ENCODE measurements around the gene PRX.

DNA sequence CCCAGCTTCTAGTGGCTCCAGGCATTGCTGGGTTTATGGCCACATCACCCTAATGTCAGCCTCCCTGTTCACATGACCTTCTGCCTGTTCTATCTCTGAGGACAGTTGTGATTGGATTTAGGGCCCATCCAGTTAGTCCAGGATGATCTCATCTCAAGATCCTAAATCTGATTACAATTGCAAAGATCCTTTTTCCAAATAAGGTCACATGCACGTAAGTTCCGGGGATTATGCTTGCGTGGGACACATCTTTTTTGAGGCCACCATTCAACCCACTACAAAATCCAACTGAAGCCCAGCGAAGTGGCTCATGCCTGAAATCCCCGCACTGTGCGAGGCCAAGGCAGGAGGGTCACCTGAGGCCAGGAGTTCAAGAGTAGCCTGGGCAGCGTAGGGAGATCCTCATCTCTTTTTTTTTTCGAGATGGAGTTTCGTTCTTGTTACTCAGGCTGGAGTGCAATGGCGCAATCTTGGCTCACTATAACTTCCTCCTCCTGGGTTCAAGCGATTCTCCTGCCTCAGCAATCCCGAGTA is 52.4 kb downstream of the PRX start:
- TF ChIP-seq GABPA (IDR thresholded peaks at IDR 0.05 in 1 of 2, conservative IDR thresholded peaks at IDR 0.05 in 1 of 2): no peak
- TF ChIP-seq, protein P1, sequence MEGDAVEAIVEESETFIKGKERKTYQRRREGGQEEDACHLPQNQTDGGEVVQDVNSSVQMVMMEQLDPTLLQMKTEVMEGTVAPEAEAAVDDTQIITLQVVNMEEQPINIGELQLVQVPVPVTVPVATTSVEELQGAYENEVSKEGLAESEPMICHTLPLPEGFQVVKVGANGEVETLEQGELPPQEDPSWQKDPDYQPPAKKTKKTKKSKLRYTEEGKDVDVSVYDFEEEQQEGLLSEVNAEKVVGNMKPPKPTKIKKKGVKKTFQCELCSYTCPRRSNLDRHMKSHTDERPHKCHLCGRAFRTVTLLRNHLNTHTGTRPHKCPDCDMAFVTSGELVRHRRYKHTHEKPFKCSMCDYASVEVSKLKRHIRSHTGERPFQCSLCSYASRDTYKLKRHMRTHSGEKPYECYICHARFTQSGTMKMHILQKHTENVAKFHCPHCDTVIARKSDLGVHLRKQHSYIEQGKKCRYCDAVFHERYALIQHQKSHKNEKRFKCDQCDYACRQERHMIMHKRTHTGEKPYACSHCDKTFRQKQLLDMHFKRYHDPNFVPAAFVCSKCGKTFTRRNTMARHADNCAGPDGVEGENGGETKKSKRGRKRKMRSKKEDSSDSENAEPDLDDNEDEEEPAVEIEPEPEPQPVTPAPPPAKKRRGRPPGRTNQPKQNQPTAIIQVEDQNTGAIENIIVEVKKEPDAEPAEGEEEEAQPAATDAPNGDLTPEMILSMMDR (IDR thresholded peaks at IDR 0.05; ENCODE audit: low read depth, low read length, missing input control): no peak
- TF ChIP-seq, protein P2, sequence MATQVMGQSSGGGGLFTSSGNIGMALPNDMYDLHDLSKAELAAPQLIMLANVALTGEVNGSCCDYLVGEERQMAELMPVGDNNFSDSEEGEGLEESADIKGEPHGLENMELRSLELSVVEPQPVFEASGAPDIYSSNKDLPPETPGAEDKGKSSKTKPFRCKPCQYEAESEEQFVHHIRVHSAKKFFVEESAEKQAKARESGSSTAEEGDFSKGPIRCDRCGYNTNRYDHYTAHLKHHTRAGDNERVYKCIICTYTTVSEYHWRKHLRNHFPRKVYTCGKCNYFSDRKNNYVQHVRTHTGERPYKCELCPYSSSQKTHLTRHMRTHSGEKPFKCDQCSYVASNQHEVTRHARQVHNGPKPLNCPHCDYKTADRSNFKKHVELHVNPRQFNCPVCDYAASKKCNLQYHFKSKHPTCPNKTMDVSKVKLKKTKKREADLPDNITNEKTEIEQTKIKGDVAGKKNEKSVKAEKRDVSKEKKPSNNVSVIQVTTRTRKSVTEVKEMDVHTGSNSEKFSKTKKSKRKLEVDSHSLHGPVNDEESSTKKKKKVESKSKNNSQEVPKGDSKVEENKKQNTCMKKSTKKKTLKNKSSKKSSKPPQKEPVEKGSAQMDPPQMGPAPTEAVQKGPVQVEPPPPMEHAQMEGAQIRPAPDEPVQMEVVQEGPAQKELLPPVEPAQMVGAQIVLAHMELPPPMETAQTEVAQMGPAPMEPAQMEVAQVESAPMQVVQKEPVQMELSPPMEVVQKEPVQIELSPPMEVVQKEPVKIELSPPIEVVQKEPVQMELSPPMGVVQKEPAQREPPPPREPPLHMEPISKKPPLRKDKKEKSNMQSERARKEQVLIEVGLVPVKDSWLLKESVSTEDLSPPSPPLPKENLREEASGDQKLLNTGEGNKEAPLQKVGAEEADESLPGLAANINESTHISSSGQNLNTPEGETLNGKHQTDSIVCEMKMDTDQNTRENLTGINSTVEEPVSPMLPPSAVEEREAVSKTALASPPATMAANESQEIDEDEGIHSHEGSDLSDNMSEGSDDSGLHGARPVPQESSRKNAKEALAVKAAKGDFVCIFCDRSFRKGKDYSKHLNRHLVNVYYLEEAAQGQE (IDR thresholded peaks at IDR 0.05): no peak
- TF ChIP-seq YY1 (IDR thresholded peaks at IDR 0.05): no peak
- TF ChIP-seq, protein P3, sequence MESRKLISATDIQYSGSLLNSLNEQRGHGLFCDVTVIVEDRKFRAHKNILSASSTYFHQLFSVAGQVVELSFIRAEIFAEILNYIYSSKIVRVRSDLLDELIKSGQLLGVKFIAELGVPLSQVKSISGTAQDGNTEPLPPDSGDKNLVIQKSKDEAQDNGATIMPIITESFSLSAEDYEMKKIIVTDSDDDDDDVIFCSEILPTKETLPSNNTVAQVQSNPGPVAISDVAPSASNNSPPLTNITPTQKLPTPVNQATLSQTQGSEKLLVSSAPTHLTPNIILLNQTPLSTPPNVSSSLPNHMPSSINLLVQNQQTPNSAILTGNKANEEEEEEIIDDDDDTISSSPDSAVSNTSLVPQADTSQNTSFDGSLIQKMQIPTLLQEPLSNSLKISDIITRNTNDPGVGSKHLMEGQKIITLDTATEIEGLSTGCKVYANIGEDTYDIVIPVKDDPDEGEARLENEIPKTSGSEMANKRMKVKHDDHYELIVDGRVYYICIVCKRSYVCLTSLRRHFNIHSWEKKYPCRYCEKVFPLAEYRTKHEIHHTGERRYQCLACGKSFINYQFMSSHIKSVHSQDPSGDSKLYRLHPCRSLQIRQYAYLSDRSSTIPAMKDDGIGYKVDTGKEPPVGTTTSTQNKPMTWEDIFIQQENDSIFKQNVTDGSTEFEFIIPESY (IDR thresholded peaks at IDR 0.05): no peak
- no peak for TF ChIP-seq TAF1 (conservative IDR thresholded peaks at IDR 0.05)
- no peak for TF ChIP-seq JUND (IDR thresholded peaks at IDR 0.05)
